AG10803 (cell line): ENCODE measurements around the gene CT45A9.
"Not testable (repeated sequence)": the region's sequence is repeated elsewhere in the genome, so short reads cannot be mapped to it uniquely, and the experiment has no call there.

Source experiments
- DNase-seq: peaks from one replicate; pipeline ENCODE4 v3.0.0; 2010; ENCODE audit warnings: low read depth
- H3K4me3 ChIP-seq: 2 replicates; pipeline ENCODE4 v1.5.1; 2011; ENCODE audit warnings: mild to moderate bottlenecking, low read length, control low read depth
- CTCF ChIP-seq: conservative IDR thresholded peaks from 2 replicates; pipeline ENCODE4 v1.5.1; 2011; ENCODE audit warnings: mild to moderate bottlenecking, low read length, control low read depth, inconsistent platforms

CT45A9 gene

GRCh38 chrX:135871712-135872111 lies at the start of gene CT45A9:
Gene CT45A9, minus strand, starts transcription at chrX:135871812. Its CDS starts 3,751 bp downstream, at chrX:135868061.
- not testable (repeated sequence) for DNase-seq, H3K4me3 ChIP-seq

DNA sequence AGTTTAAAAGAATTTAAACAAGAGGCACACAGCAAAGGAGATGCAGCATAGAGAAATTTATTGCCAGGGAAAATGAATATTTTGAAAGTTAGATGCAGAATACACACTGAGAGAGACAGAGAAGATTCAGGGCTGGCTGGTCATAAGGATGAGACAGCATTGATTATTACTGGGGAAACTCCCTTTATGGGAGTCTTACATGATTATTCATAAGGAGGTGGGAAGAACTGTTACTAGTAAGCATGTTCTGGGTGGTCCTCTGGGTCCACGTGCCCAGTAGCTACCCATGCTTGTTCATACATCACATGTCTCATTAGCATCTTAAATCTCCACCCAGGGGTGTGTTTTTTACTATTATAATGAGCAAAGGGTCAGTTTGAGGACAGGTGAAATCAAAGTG lies 48.9 kb upstream of the CT45A9 start:
- DNase-seq, H3K4me3 ChIP-seq: not testable (repeated sequence)

- H3K4me3 ChIP-seq, result no peak overlapping the region
- no peak for DNase-seq
- TF ChIP-seq CTCF, result no peak
Measured at GRCh38 chrX:135914404-135914803, 42.8 kb upstream of the CT45A9 start.

- no peak overlapping the region for H3K4me3 ChIP-seq
- DNase-seq, result no peak
- no peak for TF ChIP-seq CTCF
Measured at GRCh38 chrX:135910251-135910650, 38.6 kb upstream of the CT45A9 start.

GRCh38 chrX:135893294-135893817 lies 21.7 kb upstream of the CT45A9 start, which contains the start of the genes CT45A10 and SAGE1:
Gene CT45A10, minus strand, starts transcription at chrX:135893444. Its CDS starts 8,100 bp downstream, at chrX:135885344.
Gene SAGE1, plus strand, starts transcription at chrX:135893716. Its CDS starts 2,527 bp downstream, at chrX:135896243.
- DNase-seq, result no peak
- H3K4me3 ChIP-seq, result no peak within 1 kb of the TSS
- no peak for TF ChIP-seq CTCF

GRCh38 chrX:135892781-135893180 lies 21.2 kb upstream of the CT45A9 start:
- no peak for DNase-seq
- H3K4me3 ChIP-seq, result no peak overlapping the region
- no peak for TF ChIP-seq CTCF

GRCh38 chrX:135890087-135890585 lies 18.5 kb upstream of the CT45A9 start:
- no peak for TF ChIP-seq CTCF
- H3K4me3 ChIP-seq, result no peak overlapping the region
- DNase-seq, result no peak

DNA sequence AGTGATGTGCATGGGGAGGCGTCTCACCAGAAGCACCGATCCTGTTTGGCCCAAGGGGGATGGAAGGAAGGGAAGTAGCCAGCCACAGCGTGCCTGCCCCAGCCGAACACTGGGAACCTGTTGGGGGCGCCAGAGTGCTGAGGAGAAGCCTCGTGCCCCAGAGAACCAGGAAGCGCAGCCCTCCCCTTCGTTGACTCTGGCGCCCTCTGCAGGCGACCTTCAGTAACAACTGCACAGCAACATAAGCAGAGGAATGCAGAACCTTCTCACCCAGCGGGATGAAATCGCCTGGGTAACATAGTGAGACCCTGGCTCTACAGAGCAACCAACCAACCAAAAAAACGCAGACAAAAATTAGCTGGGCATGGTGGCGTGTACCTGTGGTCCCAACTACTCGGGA lies 17.4 kb upstream of the CT45A9 start:
- H3K4me3 ChIP-seq, DNase-seq: not testable (repeated sequence)

GRCh38 chrX:135888230-135888629 lies 16.6 kb upstream of the CT45A9 start:
- not testable (repeated sequence) for H3K4me3 ChIP-seq, DNase-seq

GRCh38 chrX:135882741-135883140 lies 11.1 kb upstream of the CT45A9 start:
- not testable (repeated sequence) for DNase-seq, H3K4me3 ChIP-seq

GRCh38 chrX:135854438-135854837 lies 17.2 kb downstream of the CT45A9 start, which contains the start of gene CT45A8:
Gene CT45A8, minus strand, starts transcription at chrX:135854538. Its CDS starts 3,755 bp downstream, at chrX:135850783.
- not testable (repeated sequence) for H3K4me3 ChIP-seq, DNase-seq

- H3K4me3 ChIP-seq, DNase-seq: not testable (repeated sequence)
Measured at GRCh38 chrX:135837180-135837579, 34.4 kb downstream of the CT45A9 start, which contains the start of gene CT45A7. Gene CT45A7, minus strand, starts transcription at chrX:135837280. Its CDS starts 3,747 bp downstream, at chrX:135833533.

GRCh38 chrX:135819912-135820311 lies 51.7 kb downstream of the CT45A9 start, which contains the start of gene CT45A2:
Gene CT45A2, minus strand, starts transcription at chrX:135820012. Its CDS starts 3,747 bp downstream, at chrX:135816265.
- not testable (repeated sequence) for DNase-seq

More at GRCh38 chrX:135819912-135820311, 51.7 kb downstream of the CT45A9 start, which contains the start of gene CT45A2:
- not testable (repeated sequence) for H3K4me3 ChIP-seq
